Activated naive CD4-positive, alpha-beta T cell treated with anti-CD3 and anti-CD28 coated beads, Interleukin-2, amount 10 ng/mL, durations not matched to agents 7 days and 5 days (primary cell): ENCODE measurements around the gene IL15.
"Not testable (repeated sequence)": the region's sequence is repeated elsewhere in the genome, so short reads cannot be mapped to it uniquely, and the experiment has no call there.

Source experiments
- CTCF ChIA-PET: fragments of 350-600 bp; sonication (Branson Sonifier 250); formaldehyde crosslinking; loops from one replicate; lab custom pipeline; 2021; ENCODE audit warnings: antibody characterized with exemption; lab: Charles Lee
- DNase-seq: peaks from one replicate; pipeline ENCODE4 v3.0.0-alpha.2; 2020
- H3K27ac Mint-ChIP-seq: one replicate; pipeline ENCODE4 v1.8.0; 2021; ENCODE audit warnings: mild to moderate bottlenecking, moderate library complexity, mixed read lengths
- H3K27me3 Mint-ChIP-seq: one replicate; pipeline ENCODE4 v1.8.0; 2021; ENCODE audit warnings: mild to moderate bottlenecking, mixed read lengths
- H3K36me3 Mint-ChIP-seq: one replicate; pipeline ENCODE4 v1.8.0; 2021; ENCODE audit warnings: mixed read lengths
- H3K4me1 Mint-ChIP-seq: one replicate; pipeline ENCODE4 v1.8.0; 2021; ENCODE audit warnings: mixed read lengths
- H3K4me3 Mint-ChIP-seq: one replicate; pipeline ENCODE4 v1.8.0; 2021; ENCODE audit warnings: mild to moderate bottlenecking, moderate library complexity, mixed read lengths
- H3K9me3 Mint-ChIP-seq: one replicate; pipeline ENCODE4 v1.8.0; 2021; ENCODE audit warnings: mixed read lengths

The IL15 gene

DNA sequence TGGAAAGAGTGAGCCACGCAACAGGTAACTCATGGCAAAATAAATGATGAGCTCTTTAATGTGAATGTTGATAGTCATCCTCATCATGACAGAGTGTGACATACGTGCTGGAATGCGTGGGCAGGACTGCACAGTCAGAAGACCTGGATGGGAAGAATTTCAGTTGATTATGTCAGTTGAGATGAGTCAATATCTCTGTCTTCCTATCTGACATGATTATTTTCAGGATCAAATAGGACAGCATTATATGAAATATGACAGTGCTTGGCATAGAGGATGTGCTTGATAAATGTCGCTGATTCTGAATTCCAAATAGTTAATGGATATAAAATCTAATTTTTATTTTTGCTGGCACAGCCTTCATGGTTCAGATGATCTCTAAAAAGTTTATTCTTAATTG lies 95.1 kb downstream of the IL15 start:
- Mint-ChIP-seq H3K9me3 (no peaks in the 10 kb centered on the region), H3K36me3 (no peaks in the 10 kb centered on the region), H3K27me3 (no peaks in the 10 kb centered on the region), H3K4me1 (no peaks in the 10 kb centered on the region), H3K27ac (no peak overlapping the region), H3K4me3 (no peak overlapping the region)
- DNase-seq = no peak
- CTCF ChIA-PET = no interaction called here

DNA sequence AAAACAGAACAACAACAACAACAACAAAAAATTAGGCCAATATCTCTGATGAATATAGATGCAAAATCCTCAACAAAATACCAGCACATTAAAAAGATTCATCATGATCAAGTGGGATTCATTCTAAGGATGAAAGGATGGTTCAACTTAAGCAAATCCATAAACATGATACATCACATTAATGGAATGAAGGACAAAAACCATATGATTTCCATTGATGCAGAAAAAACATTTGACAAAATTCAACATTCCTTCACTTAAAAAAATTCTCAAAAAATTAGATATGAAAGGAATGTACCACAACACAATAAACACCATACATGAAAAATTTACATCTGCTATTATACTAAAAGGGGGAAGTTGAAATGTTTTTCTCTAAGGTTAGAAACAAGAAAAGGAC lies 103.3 kb downstream of the IL15 start:
- no peak for DNase-seq
- Mint-ChIP-seq H3K4me1 (no peaks in the 10 kb centered on the region), H3K27me3 (no peaks in the 10 kb centered on the region), H3K4me3 (no peak overlapping the region), H3K9me3 (peaks cover 2% of the 10 kb centered on the region), H3K27ac (no peak overlapping the region), H3K36me3 (no peaks in the 10 kb centered on the region)
- CTCF ChIA-PET = no interaction called here

DNA sequence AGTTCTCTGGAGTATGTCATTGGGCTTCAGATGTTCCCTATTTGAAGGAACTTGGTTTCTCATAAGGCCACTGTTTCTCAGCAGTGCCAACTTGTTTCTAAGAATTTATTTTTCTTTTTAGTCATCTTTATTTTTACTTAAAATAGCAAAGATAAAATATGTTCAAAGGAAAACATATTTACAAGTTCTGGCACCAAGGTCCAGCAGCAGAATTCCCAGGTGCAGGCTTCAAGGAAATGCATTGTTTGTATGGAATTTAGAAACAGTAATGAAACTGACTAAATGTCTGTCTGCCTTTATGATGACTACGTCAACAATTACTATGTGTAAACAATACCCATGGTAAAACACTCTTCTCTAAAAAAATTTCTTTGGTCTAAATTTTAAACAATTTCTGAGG lies 109.6 kb downstream of the IL15 start:
- H3K36me3 Mint-ChIP-seq = no peaks in the 10 kb centered on the region
- H3K4me1 Mint-ChIP-seq = no peaks in the 10 kb centered on the region
- H3K27ac Mint-ChIP-seq = no peak overlapping the region
- H3K27me3 Mint-ChIP-seq = no peaks in the 10 kb centered on the region
- CTCF ChIA-PET = no interaction called here
- peaks cover 2% of the 10 kb centered on the region for H3K9me3 Mint-ChIP-seq
- H3K4me3 Mint-ChIP-seq = no peak overlapping the region
- DNase-seq = no peak

DNA sequence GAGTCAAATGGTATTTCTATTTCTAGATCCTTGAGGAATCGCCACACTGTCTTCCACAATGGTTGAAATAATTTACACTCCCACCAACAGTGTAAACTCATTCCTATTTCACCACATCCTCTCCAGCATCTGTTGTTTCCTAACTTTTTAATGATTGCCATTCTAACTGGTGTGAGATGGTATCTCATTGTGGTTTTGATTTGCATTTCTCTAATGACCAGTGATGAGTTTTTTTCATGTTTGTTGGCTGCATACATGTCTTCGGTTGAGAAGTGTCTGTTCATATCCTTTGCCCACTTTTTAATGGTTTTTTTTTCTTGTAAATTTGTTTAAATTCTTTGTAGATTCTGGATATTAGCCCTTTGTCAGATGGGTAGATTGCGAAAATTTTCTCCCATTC lies 115.4 kb downstream of the IL15 start:
- H3K4me1 Mint-ChIP-seq, CTCF ChIA-PET, DNase-seq, H3K27ac Mint-ChIP-seq, H3K9me3 Mint-ChIP-seq, H3K4me3 Mint-ChIP-seq, H3K27me3 Mint-ChIP-seq, H3K36me3 Mint-ChIP-seq: not testable (repeated sequence)

DNA sequence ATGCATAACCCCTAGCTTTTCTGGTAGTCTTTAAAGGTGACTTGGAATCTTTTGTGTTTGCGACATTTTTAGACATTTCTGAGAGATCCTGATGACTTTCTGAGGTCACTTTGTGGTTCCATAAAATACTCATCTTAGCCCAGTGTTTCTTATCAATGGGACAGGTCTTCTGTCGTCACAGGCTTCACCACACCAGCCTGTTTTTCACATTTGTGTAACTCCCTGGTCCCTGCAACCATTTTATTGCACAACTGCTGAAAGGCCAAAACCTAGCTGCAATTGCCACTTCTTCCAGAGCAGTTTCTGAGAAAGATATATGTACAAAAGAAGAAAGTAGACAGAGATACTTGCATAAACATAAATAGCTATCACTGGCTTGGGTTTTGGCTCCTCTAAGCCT lies 120.9 kb downstream of the IL15 start:
- Mint-ChIP-seq H3K9me3 (no peaks in the 10 kb centered on the region), H3K4me1 (no peaks in the 10 kb centered on the region), H3K27ac (no peak overlapping the region), H3K36me3 (no peaks in the 10 kb centered on the region), H3K27me3 (no peaks in the 10 kb centered on the region), H3K4me3 (no peak overlapping the region)
- CTCF ChIA-PET = no interaction called here
- DNase-seq = no peak

DNA sequence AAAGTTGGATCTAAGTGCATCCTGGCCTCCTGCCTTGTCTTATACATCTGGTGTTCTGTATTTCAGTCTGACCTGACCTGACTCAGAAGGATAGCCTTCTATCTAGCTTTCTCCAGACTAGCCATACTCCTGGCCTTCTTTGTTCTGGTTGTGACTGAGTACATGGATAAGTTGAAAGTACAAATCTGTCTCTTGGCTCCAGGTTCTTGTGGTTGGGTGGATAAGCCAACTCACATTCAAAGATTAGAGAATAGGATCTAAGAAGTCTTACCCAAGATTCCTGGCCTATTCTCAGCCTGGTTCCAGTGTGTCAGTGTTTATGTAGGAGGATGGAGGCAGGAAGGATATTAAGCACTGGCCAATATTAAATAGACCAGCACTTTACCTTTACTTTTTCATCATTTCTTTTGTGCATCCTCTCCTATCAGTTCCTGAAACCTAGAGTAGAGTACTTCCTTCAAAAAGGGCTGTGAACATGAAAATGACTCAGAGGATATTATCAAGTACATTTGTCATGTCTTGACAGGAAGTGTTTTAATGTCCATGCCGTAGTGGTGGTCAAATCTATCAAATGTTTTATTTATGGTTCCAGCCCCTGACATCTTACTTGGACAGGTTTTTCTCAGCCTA lies 123.5 kb downstream of the IL15 start:
- Mint-ChIP-seq H3K4me1 (no peaks in the 10 kb centered on the region), H3K27me3 (no peaks in the 10 kb centered on the region)
- DNase-seq = no peak

DNA sequence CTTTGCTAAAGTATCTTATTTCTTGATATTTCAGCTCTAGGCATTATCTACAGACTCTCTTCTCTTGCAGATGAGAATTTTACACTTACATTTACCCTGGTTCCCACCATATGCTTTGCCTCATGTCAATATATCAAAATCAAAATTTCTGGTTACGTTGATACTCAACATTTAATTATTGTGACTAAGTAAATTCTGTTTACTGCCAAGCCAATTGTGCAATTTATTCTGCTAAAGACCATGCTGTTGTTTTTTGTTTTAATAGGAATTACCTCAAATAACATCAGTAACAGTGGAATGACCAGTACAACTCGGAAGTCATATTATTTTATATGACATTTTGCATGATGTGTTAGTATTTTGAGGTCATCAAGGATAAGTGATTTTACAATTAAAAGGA lies 125.5 kb downstream of the IL15 start:
- no peaks in the 10 kb centered on the region for H3K27me3 Mint-ChIP-seq
- no peaks in the 10 kb centered on the region for H3K4me1 Mint-ChIP-seq
- H3K4me3 Mint-ChIP-seq = no peak overlapping the region
- no peak overlapping the region for H3K27ac Mint-ChIP-seq
- CTCF ChIA-PET = no interaction called here
- DNase-seq = no peak
- H3K36me3 Mint-ChIP-seq = no peaks in the 10 kb centered on the region
- H3K9me3 Mint-ChIP-seq = no peaks in the 10 kb centered on the region

More for the DNA sequence above, 123.5 kb downstream of the IL15 start:
- Mint-ChIP-seq H3K9me3 (no peaks in the 10 kb centered on the region), H3K27ac (no peak overlapping the region), H3K36me3 (no peaks in the 10 kb centered on the region), H3K4me3 (no peak overlapping the region)
- CTCF ChIA-PET = no interaction called here

DNA sequence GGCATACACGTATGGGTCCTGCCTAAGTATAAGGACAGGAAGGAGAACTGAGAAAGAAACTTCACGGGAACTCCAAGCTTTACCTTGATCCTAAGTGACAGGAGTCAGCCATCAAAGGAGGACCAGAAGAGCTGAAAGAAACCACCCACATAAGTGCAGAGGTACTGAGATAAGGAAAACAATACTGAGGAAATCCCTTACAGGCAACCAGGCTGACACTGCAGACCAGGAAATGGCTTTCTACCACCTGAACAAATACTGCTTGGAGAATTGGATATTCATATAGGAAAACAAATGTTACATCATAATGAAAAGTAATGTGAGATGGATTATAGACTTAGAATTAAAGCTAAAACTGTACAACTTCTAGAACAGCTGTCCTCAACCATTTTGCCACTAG lies 127.0 kb downstream of the IL15 start:
- Mint-ChIP-seq H3K4me1 (no peaks in the 10 kb centered on the region), H3K4me3 (no peak overlapping the region), H3K27ac (no peak overlapping the region), H3K9me3 (no peaks in the 10 kb centered on the region), H3K36me3 (no peaks in the 10 kb centered on the region), H3K27me3 (no peaks in the 10 kb centered on the region)
- CTCF ChIA-PET = no interaction called here
- DNase-seq = no peak

DNA sequence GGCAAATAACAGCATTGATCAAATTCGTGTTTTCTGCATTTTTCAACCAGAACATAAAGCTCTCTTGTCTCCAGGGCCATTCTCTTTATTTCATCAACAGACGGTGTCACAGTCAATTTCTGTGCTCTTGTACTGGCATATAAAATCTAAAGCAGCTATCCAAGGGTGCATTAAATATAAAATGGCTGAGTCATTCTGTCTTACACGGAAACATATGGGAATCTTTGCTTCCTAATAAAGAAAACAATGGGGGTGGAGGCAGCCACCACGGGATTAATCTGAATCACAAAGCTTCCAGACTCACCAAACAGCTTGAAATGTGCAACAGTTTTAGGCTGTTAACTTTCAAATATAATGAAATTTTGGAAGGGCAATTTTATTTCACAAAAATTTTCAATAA lies 132.6 kb downstream of the IL15 start:
- Mint-ChIP-seq H3K27ac (no peak overlapping the region), H3K27me3 (no peaks in the 10 kb centered on the region), H3K4me1 (peaks cover 10% of the 10 kb centered on the region), H3K9me3 (no peaks in the 10 kb centered on the region), H3K4me3 (no peak overlapping the region), H3K36me3 (no peaks in the 10 kb centered on the region)
- CTCF ChIA-PET = no interaction called here
- DNase-seq = no peak

DNA sequence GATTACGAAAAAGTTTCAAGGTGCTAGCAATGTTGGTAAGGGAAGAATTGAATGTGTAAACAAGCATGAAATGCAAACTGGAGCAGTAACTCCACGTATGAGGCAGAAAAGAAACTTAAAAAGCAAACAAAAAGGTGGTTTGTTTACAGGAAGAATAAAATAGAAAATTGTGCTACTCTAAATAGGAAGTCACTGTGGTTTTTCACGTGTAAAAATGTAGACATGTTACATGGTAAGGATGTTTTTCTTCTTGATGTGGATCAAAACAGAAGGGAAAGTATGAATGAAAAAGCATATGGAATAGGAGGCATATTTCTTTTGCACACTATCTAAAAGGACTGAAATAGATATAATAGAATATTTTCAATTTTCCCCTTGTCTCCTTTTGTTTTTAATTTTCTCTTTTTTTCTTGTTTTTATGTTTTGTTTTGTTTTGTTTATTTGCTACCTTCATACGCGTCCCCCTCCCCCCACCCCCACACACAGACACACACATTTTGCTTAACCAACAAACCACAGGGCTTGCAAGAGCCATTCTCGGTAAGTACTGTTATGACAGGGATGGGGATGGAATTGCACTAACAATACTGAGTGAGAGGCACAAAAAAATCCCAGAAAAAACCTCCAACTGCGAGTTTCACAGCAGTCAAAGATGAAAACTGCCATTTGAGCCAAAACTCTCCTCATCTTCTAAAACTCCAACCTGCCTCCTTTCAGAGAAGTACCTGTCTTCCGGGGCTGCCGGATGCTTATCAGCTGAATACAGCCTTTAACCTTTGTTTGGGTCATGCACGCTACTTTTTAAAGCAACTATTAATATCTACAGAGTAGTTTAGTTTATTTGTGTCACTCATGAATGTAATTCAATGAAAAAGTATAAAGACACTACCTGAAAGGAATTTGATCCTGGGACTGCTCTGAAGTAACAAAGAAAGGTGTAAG lies 135.8 kb downstream of the IL15 start:
- CTCF ChIA-PET = no interaction called here
- Mint-ChIP-seq H3K4me3 (no peak overlapping the region), H3K9me3 (no peaks in the 10 kb centered on the region), H3K27me3 (no peaks in the 10 kb centered on the region), H3K27ac (no peak overlapping the region), H3K4me1 (peaks cover 10% of the 10 kb centered on the region), H3K36me3 (no peaks in the 10 kb centered on the region)
- no peak for DNase-seq

DNA sequence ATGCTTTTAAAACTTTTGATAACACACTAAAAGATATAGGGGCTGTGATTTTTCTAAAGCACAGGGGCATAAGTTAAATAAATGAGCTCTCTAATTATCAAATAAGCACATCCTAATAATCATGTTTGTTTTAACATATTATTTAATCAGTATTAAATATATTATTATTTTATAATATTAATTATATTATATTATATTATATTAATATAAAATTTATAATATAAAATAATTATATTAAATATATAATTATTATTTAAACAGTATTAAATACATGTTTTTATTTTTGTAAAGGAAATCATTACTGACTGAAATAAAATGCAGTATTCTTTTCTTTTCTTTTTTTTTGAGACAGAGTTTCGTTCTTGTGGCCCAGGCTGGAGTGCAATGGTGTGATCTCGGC lies 136.5 kb downstream of the IL15 start:
- Mint-ChIP-seq H3K27me3 (no peaks in the 10 kb centered on the region), H3K36me3 (no peaks in the 10 kb centered on the region), H3K27ac (no peak overlapping the region), H3K4me1 (peaks cover 10% of the 10 kb centered on the region), H3K9me3 (no peaks in the 10 kb centered on the region), H3K4me3 (no peak overlapping the region)
- DNase-seq = no peak
- CTCF ChIA-PET = no interaction called here

DNA sequence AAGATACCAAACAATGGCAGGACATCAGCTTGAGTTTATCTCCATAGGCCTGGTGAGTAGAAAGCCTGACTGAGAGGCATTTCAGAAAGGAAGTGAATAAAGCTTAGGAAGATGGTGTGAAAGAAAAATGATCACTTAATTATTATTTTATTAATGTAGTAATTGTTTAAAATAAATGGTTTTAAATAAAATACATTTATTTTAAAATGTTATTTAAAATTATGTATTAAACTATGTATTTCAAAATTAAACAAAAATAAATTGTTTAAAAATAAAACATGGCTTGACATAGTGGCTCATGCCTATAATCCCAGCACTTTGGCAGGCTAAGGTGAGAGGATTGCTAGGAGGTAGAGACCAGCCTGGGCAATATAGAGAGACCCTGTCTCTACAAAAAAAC lies 145.8 kb downstream of the IL15 start:
- Mint-ChIP-seq H3K4me3 (no peak overlapping the region), H3K27ac (no peak overlapping the region), H3K27me3 (no peaks in the 10 kb centered on the region), H3K9me3 (no peaks in the 10 kb centered on the region), H3K4me1 (no peaks in the 10 kb centered on the region), H3K36me3 (no peaks in the 10 kb centered on the region)
- CTCF ChIA-PET = interaction anchor here (0.6 kb wide), 1 partner anchor 202 kb away, joined by 3 read pairs; no protein-coding TSS in a partner anchor
- no peak for DNase-seq
